Liver (tissue), 9 donors: Measurements from ENCODE around the gene TET2. TPM values are rescaled to one million over a fixed set of nuclear protein-coding genes. Genes with fewer than 3 reads are reported as not detected.

Experiments
- DNase-seq: peaks from one replicate; pipeline ENCODE4 v3.0.0-alpha.2; 2017; ENCODE audit warnings: low spot score
- H3K27ac ChIP-seq, 2 donors: one replicate each; pipeline ENCODE4 v1.7.0; 2013; ENCODE audit warnings: inconsistent platforms in 2 of 2, low read length in 2 of 2, control low read depth in 1 of 2, low read depth in 1 of 2, mild to moderate bottlenecking in 1 of 2
- H3K27me3 ChIP-seq, 4 donors: one replicate each; pipeline versions ENCODE4 v1.6.1 to v1.7.0; 2013; ENCODE audit warnings: low read length in 3 of 4, inconsistent platforms in 1 of 4, mild to moderate bottlenecking in 1 of 4, moderate library complexity in 1 of 4; ENCODE audit not compliant: control insufficient read depth in 4 of 4, insufficient read depth in 4 of 4
- H3K36me3 ChIP-seq, 4 donors: one replicate each; pipeline versions ENCODE4 v1.6.1 to v1.7.0; 2013; ENCODE audit warnings: low read length in 3 of 4, mild to moderate bottlenecking in 3 of 4, low read depth in 1 of 4, moderate library complexity in 1 of 4; ENCODE audit not compliant: control insufficient read depth in 4 of 4, insufficient read depth in 3 of 4
- H3K4me1 ChIP-seq, 4 donors: one replicate each; pipeline versions ENCODE4 v1.6.1 to v1.7.0; 2013; ENCODE audit warnings: low read length in 3 of 4, mild to moderate bottlenecking in 3 of 4, moderate library complexity in 1 of 4; ENCODE audit not compliant: control insufficient read depth in 4 of 4, insufficient read depth in 4 of 4
- H3K4me3 ChIP-seq, 3 donors: one replicate each; pipeline versions ENCODE4 v1.6.1 to v1.7.0; 2013; ENCODE audit warnings: low read length in 3 of 3, control low read depth in 1 of 3, low read depth in 1 of 3, mild to moderate bottlenecking in 1 of 3
- H3K9ac ChIP-seq, 2 donors: one replicate each; pipeline ENCODE4 v1.7.0; 2013; ENCODE audit warnings: low read length in 2 of 2, mild to moderate bottlenecking in 2 of 2, moderate library complexity in 2 of 2, control low read depth in 1 of 2, low read depth in 1 of 2
- H3K9me3 ChIP-seq, 4 donors: one replicate each; pipeline versions ENCODE4 v1.6.1 to v1.7.0; 2013; ENCODE audit warnings: low read length in 3 of 4; ENCODE audit not compliant: control insufficient read depth in 4 of 4
- ATF3 ChIP-seq: IDR thresholded peaks from 2 replicates; pipeline ENCODE4 v1.6.1; 2016; ENCODE audit warnings: antibody characterized with exemption
- CTCF ChIP-seq: fragments of 150-350 bp; IDR thresholded peaks from 2 replicates; pipeline ENCODE4 v1.5.1; 2017; ENCODE audit warnings: improper control_type of control experiment, low read depth, low read length; ENCODE audit not compliant: missing input control
- EGR1 ChIP-seq, 2 donors: IDR thresholded peaks; 2 replicates each; pipeline ENCODE4 v1.6.1; 2016 to 2018; ENCODE audit warnings: antibody characterized with exemption in 2 of 2, low read depth in 2 of 2
- FOXA1 ChIP-seq: IDR thresholded peaks from 2 replicates; pipeline ENCODE4 v1.6.1; 2016; ENCODE audit warnings: antibody characterized with exemption
- FOXA2 ChIP-seq: IDR thresholded peaks from 2 replicates; pipeline ENCODE4 v1.6.1; 2016; ENCODE audit warnings: antibody characterized with exemption
- GABPA ChIP-seq, 2 donors: IDR thresholded peaks in 1 of 2; conservative IDR thresholded peaks in 1 of 2; 2 replicates each; pipeline ENCODE4 v1.6.1; 2016; ENCODE audit warnings: antibody characterized with exemption in 2 of 2, mild to moderate bottlenecking in 1 of 2, moderate library complexity in 1 of 2
- HNF4A ChIP-seq, 2 donors: conservative IDR thresholded peaks; 2 replicates each; pipeline ENCODE4 v1.6.1; 2016; ENCODE audit warnings: antibody characterized with exemption in 2 of 2, mild to moderate bottlenecking in 2 of 2
- HNF4G ChIP-seq: IDR thresholded peaks from 2 replicates; pipeline ENCODE4 v1.6.1; 2016; ENCODE audit warnings: antibody characterized with exemption
- JUND ChIP-seq, 2 donors: IDR thresholded peaks; 2 replicates each; pipeline ENCODE4 v1.6.1; 2016; ENCODE audit warnings: antibody characterized with exemption in 2 of 2
- MAX ChIP-seq: IDR thresholded peaks from 2 replicates; pipeline ENCODE4 v1.6.1; 2016; ENCODE audit warnings: antibody characterized with exemption
- NR2F2 ChIP-seq: IDR thresholded peaks from 2 replicates; pipeline ENCODE4 v1.6.1; 2016; ENCODE audit warnings: antibody characterized with exemption
- RAD21 ChIP-seq, 2 donors: IDR thresholded peaks; 2 replicates each; pipeline ENCODE4 v1.6.1; 2016; ENCODE audit warnings: antibody characterized with exemption in 2 of 2, mild to moderate bottlenecking in 2 of 2
- REST ChIP-seq: IDR thresholded peaks from 2 replicates; pipeline ENCODE4 v1.6.1; 2016; ENCODE audit warnings: antibody characterized with exemption, mild to moderate bottlenecking
- RXRA ChIP-seq, 2 donors: IDR thresholded peaks; 2 replicates each; pipeline ENCODE4 v1.6.1; 2017 to 2018; ENCODE audit warnings: antibody characterized with exemption in 2 of 2, mild to moderate bottlenecking in 1 of 2
- SP1 ChIP-seq: IDR thresholded peaks from 2 replicates; pipeline ENCODE4 v1.6.1; 2018; ENCODE audit warnings: antibody characterized with exemption, mild to moderate bottlenecking
- TAF1 ChIP-seq: conservative IDR thresholded peaks from 2 replicates; pipeline ENCODE4 v1.6.1; 2016; ENCODE audit warnings: antibody characterized with exemption, mild to moderate bottlenecking
- YY1 ChIP-seq: IDR thresholded peaks from 2 replicates; pipeline ENCODE4 v1.6.1; 2016; ENCODE audit warnings: antibody characterized with exemption, mild to moderate bottlenecking
- WGBS: extraction: QIAGEN DNeasy Blood & Tissue Kit; methylation state at CpG from one replicate; pipeline ENCODE4 v1.1.7; 2013; 5-methylcytosine and 5-hydroxymethylcytosine counted together
- polyA plus RNA-seq, 2 donors: library from polyadenylated mRNA; stranded (reverse) in 1 of 2; unstranded in 1 of 2; fragments of 200-250 nt in 1 of 2; fragments of >200 nt in 1 of 2; fragmentation: Nextera tagmentation in 1 of 2; extraction: Ambion mirVana in 1 of 2; gene quantifications; one replicate each; pipeline versions ENCODE4 v1.2.1 to v1.2.3, GENCODE V29; 2013 to 2015
- total RNA-seq, 2 donors: library from RNA; depleted of rRNA; stranded (reverse); fragments of >200 nt; gene quantifications; one replicate each; pipeline ENCODE4 v1.2.3, GENCODE V29; 2014
- donor health status: healthy.
- donor health status: healthy.
- donor health status: healthy.
- donor health status: healthy.
- donor health status: healthy.

The TET2 gene
- total and polyA plus RNA-seq, 4 donors: 0.88 to 8.4 (median 5.5) TPM

GRCh38 chr4:105305019-105305836 is 158.6 kb downstream of the TET2 start:
- H3K4me3 ChIP-seq: no peak overlapping the region
- no peaks in the 10 kb centered on the region for H3K4me1 ChIP-seq
- 83% methylated on average over 5 of the region's 5 CpGs for whole genome bisulfite sequencing
- no peaks in the 10 kb centered on the region for H3K27me3 ChIP-seq
- H3K9me3 ChIP-seq: peaks cover 0 to 4% (median under 1%) of the 10 kb centered on the region in 4 donors
- no peak overlapping the region for H3K9ac ChIP-seq
- H3K27ac ChIP-seq: no peak overlapping the region
- no peaks in the 10 kb centered on the region for H3K36me3 ChIP-seq
- no peak for DNase-seq
- no peak for TF ChIP-seq ATF3
- TF ChIP-seq TAF1: no peak
- no peak for TF ChIP-seq MAX
- TF ChIP-seq JUND (IDR thresholded peaks at IDR 0.05): no peak
- TF ChIP-seq NR2F2: no peak
- TF ChIP-seq CTCF: no peak
- no peak for TF ChIP-seq FOXA2
- no peak for TF ChIP-seq YY1
- TF ChIP-seq FOXA1: no peak
- no peak for TF ChIP-seq EGR1 (IDR thresholded peaks at IDR 0.05; ENCODE audit: low read depth in 2 of 2)
- no peak for TF ChIP-seq GABPA (IDR thresholded peaks at IDR 0.05 in 1 of 2, conservative IDR thresholded peaks at IDR 0.05 in 1 of 2)
- TF ChIP-seq HNF4A (conservative IDR thresholded peaks at IDR 0.05): no peak
- TF ChIP-seq REST: no peak
- no peak for TF ChIP-seq SP1
- TF ChIP-seq RAD21 (IDR thresholded peaks at IDR 0.05): no peak
- no peak for TF ChIP-seq RXRA (IDR thresholded peaks at IDR 0.05)
- no peak for TF ChIP-seq HNF4G

- H3K9ac ChIP-seq: no peak overlapping the region
- H3K27me3 ChIP-seq: no peaks in the 10 kb centered on the region
- H3K36me3 ChIP-seq: no peaks in the 10 kb centered on the region
- no peak for DNase-seq
- H3K9me3 ChIP-seq: peaks cover 0 to 4% (median under 1%) of the 10 kb centered on the region in 4 donors
- WGBS: 86% methylated on average over 5 of the region's 5 CpGs
- no peak overlapping the region for H3K4me3 ChIP-seq
- no peak overlapping the region for H3K27ac ChIP-seq
- H3K4me1 ChIP-seq: no peaks in the 10 kb centered on the region
- no peak for TF ChIP-seq NR2F2
- TF ChIP-seq JUND (IDR thresholded peaks at IDR 0.05): no peak
- no peak for TF ChIP-seq EGR1 (IDR thresholded peaks at IDR 0.05; ENCODE audit: low read depth in 2 of 2)
- no peak for TF ChIP-seq FOXA1
- TF ChIP-seq CTCF: no peak
- no peak for TF ChIP-seq SP1
- TF ChIP-seq ATF3: no peak
- TF ChIP-seq HNF4A (conservative IDR thresholded peaks at IDR 0.05): no peak
- TF ChIP-seq REST: no peak
- TF ChIP-seq TAF1: no peak
- no peak for TF ChIP-seq HNF4G
Observed at GRCh38 chr4:105306158-105306781, 159.6 kb downstream of the TET2 start.
